ENCODE results near the gene KXD1.

GRCh38 chr19:18594824-18595373, 37.2 kb downstream of the KXD1 start:
- TF ChIP-seq CTCF (IDR thresholded peaks at IDR 0.05; ENCODE audit: low read depth, low read length, poor library complexity, severe bottlenecking) = no peak
- no peak for TF ChIP-seq EZH2phosphoT487 (IDR thresholded peaks at IDR 0.05; ENCODE audit: borderline replicate concordance, low read length)
